Activated CD4-positive, alpha-beta memory T cell treated with anti-CD3 and anti-CD28 coated beads for 36 hours (primary cell): ENCODE data around the gene GREM1. TPM values are rescaled to one million over a fixed set of nuclear protein-coding genes. Genes with fewer than 3 reads are reported as not detected.

ENCODE experiments used
- CTCF ChIA-PET: fragments of 350-600 bp; sonication (Branson Sonifier 250); formaldehyde crosslinking; loops from one replicate; lab custom pipeline; 2021; ENCODE audit warnings: antibody characterized with exemption, inconsistent platforms; lab: Charles Lee
- POLR2A ChIA-PET: fragments of 350-600 bp; sonication (Branson Sonifier 250); formaldehyde crosslinking; loops from one replicate; lab custom pipeline; 2021; ENCODE audit warnings: antibody characterized with exemption; lab: Charles Lee
- DNase-seq: peaks from one replicate; pipeline ENCODE4 v3.0.0-alpha.2; 2020
- H3K27ac Mint-ChIP-seq: one replicate; pipeline ENCODE4 v1.8.0; 2021; ENCODE audit warnings: mixed read lengths
- H3K27me3 Mint-ChIP-seq: one replicate; pipeline ENCODE4 v1.8.0; 2021; ENCODE audit warnings: mixed read lengths
- H3K36me3 Mint-ChIP-seq: one replicate; pipeline ENCODE4 v1.8.0; 2021; ENCODE audit warnings: mixed read lengths
- H3K4me1 Mint-ChIP-seq: one replicate; pipeline ENCODE4 v1.8.0; 2021; ENCODE audit warnings: low read depth, mixed read lengths
- H3K4me3 Mint-ChIP-seq: one replicate; pipeline ENCODE4 v1.8.0; 2021; ENCODE audit warnings: mild to moderate bottlenecking, mixed read lengths
- H3K9me3 Mint-ChIP-seq: one replicate; pipeline ENCODE4 v1.8.0; 2021; ENCODE audit warnings: mixed read lengths
- intact Hi-C: fragments of 100-400 bp; cut with micrococcal nuclease; formaldehyde crosslinking; loops from one replicate; pipeline ENCODE4 v1.15.1; 2023
- total RNA-seq, 2 experiments: library from RNA; stranded (reverse); gene quantifications; one replicate each; pipeline ENCODE4 v1.2.3, GENCODE V29; 2021

The GREM1 gene
- total RNA-seq, 2 experiments from 2014 or later, result not detected

DNA sequence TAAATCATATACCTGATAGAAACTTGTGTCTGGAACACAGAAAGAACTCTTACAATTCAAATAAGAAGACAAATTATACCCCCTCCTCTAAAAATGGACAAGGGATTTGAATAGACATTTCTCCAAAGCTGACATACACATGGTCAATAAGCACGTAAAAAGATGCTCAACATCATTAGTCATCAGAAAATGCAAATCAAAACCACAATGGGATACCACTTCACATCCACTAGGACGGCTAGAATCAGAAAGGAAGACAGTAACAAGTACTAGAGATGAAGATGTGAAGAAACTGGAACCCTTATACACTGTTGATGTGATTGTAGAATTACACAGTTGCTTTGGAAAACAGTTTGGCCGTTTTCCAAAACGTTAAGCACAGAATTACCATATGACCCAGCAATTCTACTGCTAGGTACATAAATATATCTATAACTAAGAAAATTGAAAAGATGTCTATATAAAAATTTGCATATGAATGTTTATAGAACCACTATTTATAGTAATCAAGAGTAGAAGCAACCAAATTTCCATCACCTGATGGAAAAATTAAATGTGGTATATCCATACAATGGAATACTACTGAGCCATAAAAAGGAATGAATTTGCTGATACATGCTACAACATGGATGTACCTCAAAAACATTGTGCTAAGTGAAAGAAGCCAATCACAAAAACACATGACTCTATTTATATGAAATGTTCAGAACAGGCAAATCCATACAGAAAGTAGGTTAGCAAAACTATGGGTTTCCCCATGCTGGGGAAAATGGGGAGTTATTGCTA, 60.8 kb downstream of the GREM1 start:
- CTCF ChIA-PET, result no interaction called here

DNA sequence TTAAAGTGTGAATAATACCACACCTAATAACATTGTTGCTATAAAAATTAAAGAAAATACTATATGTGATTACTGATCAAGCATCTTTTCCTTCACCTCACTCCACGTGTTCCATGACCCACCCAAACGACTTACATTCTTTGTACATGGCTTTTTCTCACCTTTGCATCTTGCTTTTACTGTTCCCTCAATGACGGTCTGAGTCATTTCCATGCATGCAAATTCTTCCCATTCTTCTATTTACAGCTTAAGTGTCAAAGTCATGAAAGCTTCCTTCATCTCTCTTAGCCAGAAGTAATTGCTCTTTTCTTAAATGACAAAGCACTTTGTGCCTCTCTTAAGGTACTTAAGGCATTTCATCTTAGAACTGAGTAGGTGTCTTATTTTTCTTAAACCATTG, 64.0 kb downstream of the GREM1 start:
- no peaks in the 10 kb centered on the region for H3K4me1 Mint-ChIP-seq
- ChIA-PET POLR2A (no interaction called here), CTCF (no interaction called here)
- peaks cover 5% of the 10 kb centered on the region for H3K27me3 Mint-ChIP-seq
- H3K27ac Mint-ChIP-seq, result no peak overlapping the region
- H3K9me3 Mint-ChIP-seq, result peaks cover 7% of the 10 kb centered on the region
- no peak for DNase-seq
- intact Hi-C loops, result no loop called here
- no peaks in the 10 kb centered on the region for H3K36me3 Mint-ChIP-seq
- no peak overlapping the region for H3K4me3 Mint-ChIP-seq

More for the DNA sequence above, 60.8 kb downstream of the GREM1 start:
- H3K4me3 Mint-ChIP-seq, result no peak overlapping the region
- no peak overlapping the region for H3K27ac Mint-ChIP-seq
- intact Hi-C loops, result no loop called here
- peaks cover 10% of the 10 kb centered on the region for H3K27me3 Mint-ChIP-seq
- H3K9me3 Mint-ChIP-seq, result peaks cover 7% of the 10 kb centered on the region
- POLR2A ChIA-PET, result no interaction called here
- H3K4me1 Mint-ChIP-seq, result no peaks in the 10 kb centered on the region
- H3K36me3 Mint-ChIP-seq, result no peaks in the 10 kb centered on the region
- no peak for DNase-seq

DNA sequence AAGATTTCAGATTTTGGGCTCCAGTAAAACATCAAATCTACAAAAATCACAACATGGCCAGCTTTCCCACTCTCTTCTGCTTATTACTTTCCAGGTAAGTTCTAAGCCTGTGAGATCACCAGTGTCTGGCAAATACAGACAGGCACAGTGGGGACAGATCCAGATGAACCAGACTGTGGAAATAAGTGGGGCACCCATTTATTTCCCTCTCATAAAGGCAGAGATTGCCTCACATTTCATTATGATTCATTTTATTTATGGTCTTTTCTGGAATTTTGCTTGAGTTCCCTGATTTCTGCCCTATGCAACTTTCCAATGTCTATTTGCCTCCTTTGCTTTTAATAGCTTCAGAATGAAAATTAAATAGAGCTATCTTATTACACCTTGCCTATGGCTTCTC, 66.8 kb downstream of the GREM1 start:
- H3K36me3 Mint-ChIP-seq, result no peaks in the 10 kb centered on the region
- ChIA-PET CTCF (no interaction called here), POLR2A (no interaction called here)
- intact Hi-C loops, result no loop called here
- peaks cover 5% of the 10 kb centered on the region for H3K27me3 Mint-ChIP-seq
- H3K4me3 Mint-ChIP-seq, result no peak overlapping the region
- DNase-seq, result no peak
- H3K27ac Mint-ChIP-seq, result no peak overlapping the region
- no peaks in the 10 kb centered on the region for H3K4me1 Mint-ChIP-seq
- no peaks in the 10 kb centered on the region for H3K9me3 Mint-ChIP-seq

DNA sequence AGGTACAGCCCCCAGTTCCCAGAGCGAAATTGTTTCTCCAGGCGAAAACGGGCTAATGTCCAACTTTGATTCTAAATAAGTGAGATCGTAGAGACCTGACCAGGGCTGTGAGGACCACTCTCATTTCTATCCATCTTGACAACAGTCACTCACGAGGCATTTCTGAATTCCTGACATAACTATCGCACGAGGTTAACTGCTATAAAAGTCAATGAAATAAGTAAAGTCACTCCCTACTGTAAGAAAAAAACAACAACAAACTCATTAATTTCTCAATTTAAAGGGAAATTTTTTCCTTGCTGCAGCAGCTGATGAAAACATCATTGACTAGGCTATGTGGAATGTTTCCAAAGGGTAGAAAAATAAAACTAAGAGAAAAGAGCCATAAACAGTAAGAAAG, 69.1 kb downstream of the GREM1 start:
- intact Hi-C loops, result no loop called here
- Mint-ChIP-seq H3K36me3 (no peaks in the 10 kb centered on the region), H3K27ac (no peak overlapping the region), H3K9me3 (no peaks in the 10 kb centered on the region), H3K27me3 (peaks cover under 1% of the 10 kb centered on the region), H3K4me1 (no peaks in the 10 kb centered on the region), H3K4me3 (no peak overlapping the region)
- ChIA-PET POLR2A (no interaction called here), CTCF (no interaction called here)
- DNase-seq, result no peak

DNA sequence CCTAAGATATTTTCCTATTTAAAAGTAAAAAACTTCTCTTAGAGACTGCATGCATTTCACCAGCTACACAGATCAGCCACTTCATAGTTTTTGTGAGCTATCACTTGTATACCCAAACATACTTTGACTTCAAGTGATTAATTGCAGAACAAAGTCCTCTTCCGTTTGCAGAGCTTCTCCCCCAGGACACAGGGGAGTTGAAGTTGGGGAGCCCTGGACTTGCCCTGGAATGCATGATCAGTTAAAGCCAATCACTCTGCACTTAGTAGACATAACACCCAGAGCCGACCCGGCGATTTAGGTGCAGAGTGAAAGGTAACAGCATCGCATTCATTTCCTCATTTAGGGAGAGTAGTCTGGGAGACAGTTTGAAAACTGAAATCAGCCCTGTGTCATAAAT, 70.1 kb downstream of the GREM1 start:
- no peaks in the 10 kb centered on the region for H3K9me3 Mint-ChIP-seq
- no peaks in the 10 kb centered on the region for H3K27me3 Mint-ChIP-seq
- no peak overlapping the region for H3K4me3 Mint-ChIP-seq
- ChIA-PET POLR2A (no interaction called here), CTCF (no interaction called here)
- no peak overlapping the region for H3K27ac Mint-ChIP-seq
- no peak for DNase-seq
- intact Hi-C loops, result no loop called here
- H3K36me3 Mint-ChIP-seq, result no peaks in the 10 kb centered on the region
- no peaks in the 10 kb centered on the region for H3K4me1 Mint-ChIP-seq

DNA sequence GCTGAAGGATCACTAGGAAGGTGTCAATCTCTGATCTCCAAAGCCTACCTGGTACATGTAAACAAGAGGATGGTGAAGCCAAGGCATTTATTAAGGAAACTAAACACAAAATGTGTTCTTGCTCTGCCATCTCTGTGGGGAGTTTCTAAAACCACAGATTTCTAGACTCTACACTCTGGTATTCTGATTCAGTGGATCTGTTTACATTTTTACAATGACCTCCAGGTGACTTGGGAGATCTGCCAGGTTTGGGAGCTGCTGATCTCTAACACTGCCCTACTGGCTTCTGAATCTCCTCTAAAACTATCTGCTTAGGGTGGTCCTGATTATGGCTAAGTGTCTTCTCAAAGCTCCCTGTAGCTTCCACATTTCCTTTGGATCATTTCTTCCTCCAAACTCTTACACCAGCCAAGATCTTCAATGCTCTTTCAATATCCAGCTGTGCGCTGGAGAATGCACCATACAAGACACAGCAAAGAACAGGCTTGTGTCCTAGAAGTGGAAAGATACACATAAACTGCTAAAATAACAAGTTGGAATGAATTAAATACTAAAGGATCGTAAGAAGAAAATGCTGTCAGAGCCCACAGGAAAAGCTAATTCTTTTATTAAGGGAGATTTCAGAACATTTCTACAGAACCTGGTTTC, 72.7 kb downstream of the GREM1 start:
- no peaks in the 10 kb centered on the region for H3K4me1 Mint-ChIP-seq
- no peak overlapping the region for H3K27ac Mint-ChIP-seq
- POLR2A ChIA-PET, result no interaction called here
- intact Hi-C loops, result no loop called here
- H3K36me3 Mint-ChIP-seq, result no peaks in the 10 kb centered on the region
- no peak for DNase-seq
- no peaks in the 10 kb centered on the region for H3K9me3 Mint-ChIP-seq
- no peak overlapping the region for H3K4me3 Mint-ChIP-seq
- no peaks in the 10 kb centered on the region for H3K27me3 Mint-ChIP-seq
- CTCF ChIA-PET, result no interaction called here

DNA sequence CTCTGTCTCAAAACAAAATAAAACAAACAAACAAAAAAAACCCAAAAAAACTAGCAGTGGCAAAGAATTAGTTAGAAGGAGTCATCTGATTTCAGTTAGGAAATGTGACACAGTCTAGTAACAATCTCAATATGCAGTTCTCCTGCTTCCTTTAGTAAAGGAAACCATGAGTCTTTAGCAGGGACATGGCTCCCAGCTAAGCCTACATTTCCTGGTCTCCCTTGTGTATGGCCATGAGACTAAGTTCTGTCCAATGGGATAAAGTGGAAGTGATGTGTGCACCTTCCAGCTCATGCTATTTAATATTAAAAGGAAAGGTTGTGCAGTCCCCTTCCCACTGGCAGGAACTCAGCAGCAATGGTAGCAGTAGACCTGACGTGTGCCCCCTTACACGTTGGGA, 74.6 kb downstream of the GREM1 start:
- DNase-seq, result no peak
- H3K36me3 Mint-ChIP-seq, result no peaks in the 10 kb centered on the region
- intact Hi-C loops, result no loop called here
- POLR2A ChIA-PET, result no interaction called here
- no peak overlapping the region for H3K27ac Mint-ChIP-seq
- no peaks in the 10 kb centered on the region for H3K4me1 Mint-ChIP-seq
- CTCF ChIA-PET, result no interaction called here
- no peaks in the 10 kb centered on the region for H3K9me3 Mint-ChIP-seq
- no peaks in the 10 kb centered on the region for H3K27me3 Mint-ChIP-seq
- H3K4me3 Mint-ChIP-seq, result no peak overlapping the region

Other genes starting within 250 kb of the GREM1 start
- 1 to 10 TPM; 1.0 to 1.3 TPM for gene GOLGA8N, start 124.5 kb upstream of the GREM1 start, total RNA-seq
- gene ARHGAP11A, start 102.5 kb upstream of the GREM1 start, total RNA-seq, result 100 to 1,000 TPM; 112 to 122 TPM
- 1 to 10 TPM; 1.6 to 2.2 TPM for gene SCG5, start 76.3 kb upstream of the GREM1 start, total RNA-seq